Spinal cord (tissue), 10 donors: Measurements from ENCODE around the gene ARHGEF7. TPM values are rescaled to one million over a fixed set of nuclear protein-coding genes. Genes with fewer than 3 reads are reported as not detected.

ENCODE experiments used
- DNase-seq, 6 donors: peaks; one replicate each; pipeline versions ENCODE4 v3.0.0 to v3.0.0-alpha.2; 2013 to 2015; ENCODE audit warnings: low spot score in 6 of 6, low read depth in 4 of 6
- H3K27ac ChIP-seq: one replicate; pipeline ENCODE4 v1.5.1; 2013; ENCODE audit warnings: low read depth, low read length, control low read depth
- H3K27me3 ChIP-seq: one replicate; pipeline ENCODE4 v1.6.1; 2013; ENCODE audit warnings: low read length; ENCODE audit not compliant: control insufficient read depth, insufficient read depth
- H3K36me3 ChIP-seq: one replicate; pipeline ENCODE4 v1.6.1; 2013; ENCODE audit warnings: low read length; ENCODE audit not compliant: control insufficient read depth, insufficient read depth
- H3K4me1 ChIP-seq: one replicate; pipeline ENCODE4 v1.6.1; 2013; ENCODE audit warnings: low read length; ENCODE audit not compliant: control insufficient read depth, insufficient read depth
- H3K4me3 ChIP-seq: one replicate; pipeline ENCODE4 v1.5.1; 2013; ENCODE audit warnings: low read depth, low read length, control low read depth
- H3K9me3 ChIP-seq: one replicate; pipeline ENCODE4 v1.6.1; 2013; ENCODE audit warnings: low read length; ENCODE audit not compliant: control insufficient read depth, insufficient read depth
- WGBS: methylation state at CpG from one replicate; pipeline ENCODE4 v1.1.5; 2013; ENCODE audit warnings: missing lambda C conversion rate; ENCODE audit not compliant: insufficient coverage; 5-methylcytosine and 5-hydroxymethylcytosine counted together
- polyA plus RNA-seq, 2 donors: library from polyadenylated mRNA; unstranded; fragments of 120-200 nt; gene quantifications; one replicate each; pipeline ENCODE4 v1.2.1, GENCODE V29; 2013; ENCODE audit not compliant: insufficient read length in 2 of 2
- total RNA-seq, 2 donors: library from RNA; depleted of rRNA in 1 of 2; stranded (reverse); fragments of 120-200 nt in 1 of 2; fragments of >200 nt in 1 of 2; gene quantifications; one replicate each; pipeline versions ENCODE4 v1.2.3 to v1.2.4, GENCODE V29; 2013 to 2014
- donor health status: healthy.

ARHGEF7 gene
- total and polyA plus RNA-seq, 4 donors: 66.1 to 140 (median 120) TPM

DNA sequence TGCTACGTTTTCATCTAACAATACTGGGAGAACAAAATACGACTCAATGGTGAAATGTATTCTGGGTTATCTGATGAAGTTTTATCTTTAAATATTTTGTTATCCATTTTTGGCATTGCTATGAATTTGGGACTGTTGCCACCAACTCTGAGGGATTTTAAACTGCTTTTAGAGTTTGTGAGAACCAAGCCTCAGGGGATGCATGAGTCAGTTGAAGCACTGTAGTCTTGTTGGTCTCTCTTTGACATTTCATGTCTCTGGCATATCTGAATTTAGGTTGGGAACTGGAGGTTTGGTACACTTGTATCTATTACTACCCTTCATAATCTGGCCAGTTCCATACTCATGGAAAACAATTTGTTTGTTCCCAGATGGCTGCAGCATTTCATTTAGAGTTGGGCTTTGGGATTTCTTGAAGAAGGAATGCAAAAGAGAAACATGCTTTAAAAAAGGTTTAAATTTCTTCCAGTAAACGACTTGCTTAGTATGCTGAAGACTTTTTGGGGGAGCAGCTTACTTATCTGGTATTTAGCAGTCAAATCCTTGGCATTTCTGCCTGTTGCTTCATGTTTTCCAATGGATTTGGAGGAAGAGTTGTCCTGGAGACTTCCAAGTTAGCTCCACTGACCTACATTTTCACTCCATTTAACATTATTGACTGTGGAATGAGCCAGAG lies 28.9 kb downstream of the ARHGEF7 start:
- no peak overlapping the region for H3K4me3 ChIP-seq
- no peak overlapping the region for H3K27ac ChIP-seq
- no peaks in the 10 kb centered on the region for H3K27me3 ChIP-seq
- WGBS: no CpG with 5 or more reads among the region's 3 CpGs
- H3K9me3 ChIP-seq: no peaks in the 10 kb centered on the region
- H3K36me3 ChIP-seq: no peaks in the 10 kb centered on the region
- peak in 2 of 6 donors; percentile 35 to 56 for DNase-seq
- H3K4me1 ChIP-seq: no peaks in the 10 kb centered on the region

DNA sequence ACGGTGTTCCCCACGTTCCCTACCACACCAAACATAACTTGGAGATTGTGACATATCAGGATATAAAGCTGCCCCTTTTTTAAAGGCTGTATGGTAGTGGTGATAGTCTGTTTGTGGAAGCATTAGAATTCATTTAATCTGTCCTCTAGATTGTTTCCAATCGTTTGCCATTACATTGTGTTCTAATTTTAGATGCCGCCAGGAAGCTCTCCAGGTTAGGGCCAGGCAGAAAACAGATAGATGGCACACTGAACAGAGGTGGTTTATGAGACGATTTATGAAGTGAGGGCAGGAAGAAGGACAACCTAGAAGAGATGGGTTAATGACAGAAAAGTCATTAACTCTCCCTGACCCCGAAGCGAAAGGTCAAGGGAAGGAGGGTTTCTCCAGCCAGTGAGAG lies 30.0 kb downstream of the ARHGEF7 start:
- no peak for DNase-seq
- Histone ChIP-seq H3K36me3 (no peaks in the 10 kb centered on the region), H3K9me3 (no peaks in the 10 kb centered on the region), H3K4me3 (no peak overlapping the region), H3K27ac (no peak overlapping the region), H3K27me3 (no peaks in the 10 kb centered on the region), H3K4me1 (no peaks in the 10 kb centered on the region)
- 84% methylated on average over 5 of the region's 7 CpGs for WGBS

DNA sequence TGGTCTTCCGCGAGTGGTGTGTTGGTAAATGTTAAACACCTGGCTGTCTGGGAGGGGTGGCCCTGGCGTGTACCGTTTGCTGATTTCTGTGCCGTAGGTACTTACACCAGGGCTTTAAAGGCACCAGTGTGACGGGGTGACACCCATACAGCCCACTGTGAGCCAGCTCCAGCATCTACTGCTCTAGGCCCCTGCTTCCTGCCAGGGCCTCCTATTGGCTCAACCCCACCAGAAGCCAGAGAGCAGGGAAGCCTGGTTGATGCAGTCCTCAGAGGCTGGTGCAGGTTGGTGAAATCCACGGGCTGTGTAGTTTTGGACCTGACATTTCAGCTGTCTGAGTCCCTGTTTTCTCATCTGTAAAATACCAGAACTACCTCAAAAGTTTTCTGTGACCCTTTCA lies 30.4 kb downstream of the ARHGEF7 start:
- WGBS: 96% methylated on average over 7 of the region's 7 CpGs
- Histone ChIP-seq H3K4me3 (no peak overlapping the region), H3K36me3 (no peaks in the 10 kb centered on the region), H3K4me1 (no peaks in the 10 kb centered on the region), H3K27me3 (no peaks in the 10 kb centered on the region), H3K9me3 (no peaks in the 10 kb centered on the region), H3K27ac (no peak overlapping the region)
- DNase-seq: no peak

DNA sequence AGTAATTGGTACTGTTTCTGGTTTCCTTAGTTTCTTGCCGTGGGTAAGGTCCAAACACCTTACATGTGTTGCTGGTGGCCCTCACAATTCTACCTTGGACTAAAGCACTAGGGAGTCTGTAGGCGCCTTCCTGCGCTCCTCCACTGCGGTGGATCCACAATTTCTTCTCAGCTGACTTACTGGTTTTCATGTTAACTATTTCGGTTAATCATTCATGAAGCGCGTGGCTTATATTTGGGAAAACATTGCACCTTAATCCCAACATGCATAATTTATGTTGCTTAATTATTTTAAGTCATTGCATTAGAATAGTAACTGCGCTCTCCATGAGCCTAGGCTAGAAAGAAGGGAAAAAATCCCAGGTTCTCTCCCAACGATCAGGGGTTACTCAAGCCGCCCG lies 37.7 kb downstream of the ARHGEF7 start:
- no peaks in the 10 kb centered on the region for H3K9me3 ChIP-seq
- no peaks in the 10 kb centered on the region for H3K27me3 ChIP-seq
- H3K27ac ChIP-seq: peak overlapping the region; percentile 90
- 0% methylated on average over 5 of the region's 11 CpGs for WGBS
- peaks cover 7% of the 10 kb centered on the region for H3K4me1 ChIP-seq
- peak overlapping the region; percentile 71 for H3K4me3 ChIP-seq
- DNase-seq: peak in 1 of 6 donors; percentile 10
- H3K36me3 ChIP-seq: no peaks in the 10 kb centered on the region

DNA sequence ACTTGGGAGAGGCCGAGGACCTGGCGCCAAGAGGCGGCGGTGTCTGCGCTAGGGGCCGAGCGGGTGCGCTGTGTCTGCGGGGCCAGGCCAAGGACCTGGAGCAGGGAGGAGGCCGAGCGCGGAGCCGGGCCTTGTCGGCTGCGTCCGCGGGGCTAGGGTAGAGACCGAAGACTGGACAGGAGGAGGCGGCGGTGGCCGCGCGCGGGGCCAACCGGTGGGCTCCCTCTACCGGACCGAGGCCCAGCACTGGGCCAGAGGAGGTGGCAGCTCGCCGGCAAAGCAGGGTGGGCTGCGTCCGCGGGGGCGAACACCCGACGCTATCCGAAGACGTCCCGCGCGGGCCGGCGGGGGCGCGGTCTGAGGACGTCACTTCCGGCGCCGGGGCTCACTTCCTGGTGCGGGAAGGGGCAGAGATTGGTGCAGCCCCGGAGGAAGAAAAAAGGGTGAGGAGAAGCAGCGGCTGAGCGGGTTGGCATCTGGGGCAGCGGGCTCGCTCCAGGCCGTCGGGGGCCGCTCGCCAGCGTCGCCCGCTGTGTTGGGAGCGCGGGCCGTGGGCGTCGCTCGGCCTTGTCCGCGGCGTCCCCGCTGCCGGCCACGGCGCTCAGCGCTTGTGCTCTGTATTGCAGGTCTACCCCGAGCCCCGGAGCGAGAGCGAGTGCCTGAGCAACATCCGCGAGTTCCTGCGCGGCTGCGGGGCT lies 38.3 kb downstream of the ARHGEF7 start:
- Histone ChIP-seq H3K4me3 (peak overlapping the region; percentile 71), H3K4me1 (peaks cover 7% of the 10 kb centered on the region), H3K9me3 (no peaks in the 10 kb centered on the region), H3K27me3 (no peaks in the 10 kb centered on the region), H3K27ac (peak overlapping the region; percentile 90), H3K36me3 (no peaks in the 10 kb centered on the region)
- DNase-seq: peak; percentile 86 to 98 (median 92)
- under 1% methylated on average over 84 of the region's 84 CpGs for WGBS

DNA sequence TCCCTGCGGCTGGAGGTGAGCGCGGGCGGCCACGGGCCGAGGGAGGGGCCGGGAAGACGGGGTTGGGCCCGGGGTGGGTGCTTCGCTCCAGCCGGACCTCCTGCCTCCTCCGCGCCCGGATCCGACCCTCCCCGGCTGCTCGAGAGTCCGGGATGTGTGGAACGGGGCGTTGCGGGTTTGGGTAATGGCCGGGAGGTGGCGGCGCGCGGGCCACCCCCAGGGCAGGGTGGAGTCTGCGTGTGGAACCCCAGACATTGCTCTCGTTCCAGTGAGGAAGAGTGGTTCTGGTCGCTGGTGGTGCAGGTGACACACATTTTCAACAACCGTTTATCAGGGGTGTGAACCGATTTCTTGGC lies 38.8 kb downstream of the ARHGEF7 start:
- no peaks in the 10 kb centered on the region for H3K9me3 ChIP-seq
- peaks cover 7% of the 10 kb centered on the region for H3K4me1 ChIP-seq
- no peak for DNase-seq
- peak overlapping the region; percentile 90 for H3K27ac ChIP-seq
- H3K27me3 ChIP-seq: no peaks in the 10 kb centered on the region
- peak overlapping the region; percentile 71 for H3K4me3 ChIP-seq
- under 1% methylated on average over 31 of the region's 31 CpGs for WGBS
- H3K36me3 ChIP-seq: no peaks in the 10 kb centered on the region

DNA sequence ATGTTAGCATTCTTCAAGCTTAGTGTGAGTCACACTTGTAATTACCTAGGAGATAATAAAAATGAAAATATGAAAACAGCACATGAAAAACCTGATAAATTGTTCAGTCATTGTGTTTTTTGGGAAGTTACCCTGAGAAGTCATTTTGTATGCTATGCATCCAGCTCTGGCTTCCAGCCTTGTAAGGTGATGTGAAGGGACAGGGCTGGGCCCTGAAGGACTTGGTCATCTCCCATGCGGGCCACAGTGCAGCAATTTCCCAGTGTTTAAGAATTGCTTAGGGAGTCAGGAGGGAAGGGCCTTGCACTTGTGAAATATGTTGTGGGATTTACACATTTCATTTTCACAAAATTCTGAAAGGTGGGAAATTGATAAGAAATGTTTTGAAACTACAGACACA lies 41.3 kb downstream of the ARHGEF7 start:
- H3K4me1 ChIP-seq: peaks cover 7% of the 10 kb centered on the region
- H3K9me3 ChIP-seq: no peaks in the 10 kb centered on the region
- no peak overlapping the region for H3K4me3 ChIP-seq
- no peak overlapping the region for H3K27ac ChIP-seq
- WGBS: no CpG with 5 or more reads among the region's 1 CpG
- H3K27me3 ChIP-seq: no peaks in the 10 kb centered on the region
- H3K36me3 ChIP-seq: no peaks in the 10 kb centered on the region
- no peak for DNase-seq

DNA sequence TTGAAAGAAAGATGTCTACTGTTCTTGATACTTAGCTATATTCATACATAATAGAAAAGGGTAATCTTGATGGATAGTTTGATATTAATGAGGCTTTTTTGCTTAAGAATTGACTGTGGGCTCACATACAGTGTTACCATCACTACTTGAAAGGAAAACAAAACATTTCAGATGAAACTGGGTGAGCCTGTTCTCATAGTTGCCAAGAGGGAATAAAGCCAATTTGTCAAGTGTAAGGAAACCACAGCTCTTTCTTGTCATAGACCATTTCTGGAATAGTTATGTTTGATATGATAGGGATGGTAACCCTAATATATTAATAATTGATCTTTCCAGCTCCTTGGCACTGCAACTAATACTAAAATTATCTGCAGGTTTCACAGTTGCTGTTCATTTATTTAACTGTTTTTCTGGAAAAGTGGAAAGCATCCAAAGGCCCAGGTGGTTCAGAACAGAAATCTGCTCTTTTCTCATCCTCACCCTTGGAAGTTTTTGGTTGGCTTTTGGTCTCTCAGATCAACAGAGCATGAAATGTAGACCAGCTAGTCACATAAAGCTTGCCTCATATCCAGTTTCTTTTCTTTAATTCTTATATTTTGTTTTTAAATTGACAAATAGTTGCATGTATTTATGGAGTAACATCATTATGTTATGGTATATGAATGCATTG lies 43.2 kb downstream of the ARHGEF7 start:
- Histone ChIP-seq H3K27ac (no peak overlapping the region), H3K27me3 (no peaks in the 10 kb centered on the region), H3K36me3 (no peaks in the 10 kb centered on the region), H3K9me3 (no peaks in the 10 kb centered on the region), H3K4me1 (peaks cover 4% of the 10 kb centered on the region), H3K4me3 (no peak overlapping the region)
- peak in 1 of 6 donors; percentile 49 for DNase-seq

DNA sequence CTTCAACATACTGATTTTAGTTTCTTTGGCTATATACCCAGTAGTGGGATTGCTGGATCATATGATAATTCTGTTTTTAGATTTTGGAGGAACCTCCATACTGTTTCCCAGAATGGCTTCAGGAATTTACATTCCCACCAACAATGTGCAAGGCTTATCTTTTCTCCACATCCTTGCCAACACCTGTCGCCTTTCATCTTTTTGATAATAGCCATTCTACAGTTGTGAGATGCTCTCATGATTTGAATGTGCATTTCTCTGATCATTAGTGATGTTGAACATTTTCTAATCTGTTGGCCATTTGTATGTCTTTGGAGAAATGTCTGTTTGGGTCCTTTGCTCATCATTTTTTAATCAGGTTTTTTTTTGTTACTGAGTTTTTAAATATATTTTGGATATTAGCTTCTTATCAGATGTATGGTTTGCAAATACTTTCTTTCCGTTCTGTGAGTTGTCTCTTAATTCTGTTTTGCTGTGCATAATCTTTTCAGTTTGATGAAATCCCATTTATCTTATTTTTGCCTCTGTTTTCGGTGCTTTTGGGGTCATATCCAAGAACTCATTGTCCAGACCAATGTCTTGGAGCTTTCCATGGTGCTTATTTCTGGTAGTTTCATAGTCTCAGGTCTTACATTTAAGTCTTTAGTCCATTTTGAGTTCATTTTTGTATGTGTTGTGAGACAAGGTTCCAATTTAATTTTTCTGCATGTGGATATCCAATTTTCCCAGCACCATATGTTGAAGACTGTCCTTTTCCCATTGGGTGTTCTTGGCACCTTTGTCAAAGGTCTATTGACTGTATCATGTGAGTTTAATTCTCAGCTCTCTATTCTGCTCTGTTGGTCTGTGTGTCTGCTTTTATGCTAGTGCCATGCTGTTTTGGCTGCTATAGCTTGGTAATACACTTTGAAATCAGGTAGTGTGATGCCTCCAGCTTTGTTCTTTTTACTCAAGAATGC lies 44.5 kb downstream of the ARHGEF7 start:
- WGBS: no CpG with 5 or more reads among the region's 3 CpGs
- Histone ChIP-seq H3K4me1 (no peaks in the 10 kb centered on the region), H3K4me3 (no peak overlapping the region)

More for the DNA sequence above, 44.5 kb downstream of the ARHGEF7 start:
- no peak overlapping the region for H3K27ac ChIP-seq
- no peaks in the 10 kb centered on the region for H3K9me3 ChIP-seq
- peaks cover 4% of the 10 kb centered on the region for H3K36me3 ChIP-seq
- no peaks in the 10 kb centered on the region for H3K27me3 ChIP-seq
- DNase-seq: no peak
